Posterior cingulate gyrus (tissue), 11 donors: ENCODE measurements around the gene SETX.
"Not testable (repeated sequence)": the region's sequence is repeated elsewhere in the genome, so short reads cannot be mapped to it uniquely, and the experiment has no call there.

Experiments
- DNase-seq, 10 donors: peaks; one replicate each; pipeline versions ENCODE4 v3.0.0 to v3.0.0-alpha.2; 2020 to 2021; ENCODE audit warnings: mixed read lengths in 3 of 10
- intact Hi-C: fragments of 100-400 bp; cut with DNase I; formaldehyde crosslinking; loops from one replicate; pipeline ENCODE4 v1.15.1; 2023

SETX gene

GRCh38 chr9:132288361-132288760 lies 66.4 kb downstream of the SETX start:
- intact Hi-C loops: no loop called here

GRCh38 chr9:132287256-132287760 lies 67.5 kb downstream of the SETX start:
- no peak for DNase-seq
- intact Hi-C loops: no loop called here

More at GRCh38 chr9:132288361-132288760, 66.4 kb downstream of the SETX start:
- no peak for DNase-seq

GRCh38 chr9:132283863-132284262 lies 70.9 kb downstream of the SETX start:
- DNase-seq: no peak
- intact Hi-C loops: no loop called here

DNA sequence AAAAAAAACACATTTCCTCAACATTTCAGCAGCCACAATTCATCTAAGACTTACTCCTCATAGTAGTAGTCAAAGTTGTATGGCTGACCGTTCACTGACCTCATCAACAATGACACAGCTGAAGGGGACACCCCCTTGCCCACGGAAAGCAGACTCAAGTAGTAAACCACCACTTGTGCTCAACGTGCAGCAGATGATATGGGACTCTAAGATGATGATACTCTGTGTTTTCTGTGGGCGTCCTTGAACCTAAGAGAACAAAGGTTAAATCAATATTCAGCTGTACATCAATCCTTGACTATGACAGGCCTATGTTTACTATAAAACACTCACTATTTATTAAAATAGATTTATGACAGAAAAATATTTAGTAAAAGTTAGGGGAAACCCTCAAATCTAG lies 71.6 kb downstream of the SETX start:
- intact Hi-C loops: no loop called here
- no peak for DNase-seq

GRCh38 chr9:132274861-132275260 lies 79.9 kb downstream of the SETX start:
- intact Hi-C loops: no loop called here
- DNase-seq: no peak

GRCh38 chr9:132269704-132270516 lies 84.9 kb downstream of the SETX start:
- intact Hi-C loops: not testable (repeated sequence)

DNA sequence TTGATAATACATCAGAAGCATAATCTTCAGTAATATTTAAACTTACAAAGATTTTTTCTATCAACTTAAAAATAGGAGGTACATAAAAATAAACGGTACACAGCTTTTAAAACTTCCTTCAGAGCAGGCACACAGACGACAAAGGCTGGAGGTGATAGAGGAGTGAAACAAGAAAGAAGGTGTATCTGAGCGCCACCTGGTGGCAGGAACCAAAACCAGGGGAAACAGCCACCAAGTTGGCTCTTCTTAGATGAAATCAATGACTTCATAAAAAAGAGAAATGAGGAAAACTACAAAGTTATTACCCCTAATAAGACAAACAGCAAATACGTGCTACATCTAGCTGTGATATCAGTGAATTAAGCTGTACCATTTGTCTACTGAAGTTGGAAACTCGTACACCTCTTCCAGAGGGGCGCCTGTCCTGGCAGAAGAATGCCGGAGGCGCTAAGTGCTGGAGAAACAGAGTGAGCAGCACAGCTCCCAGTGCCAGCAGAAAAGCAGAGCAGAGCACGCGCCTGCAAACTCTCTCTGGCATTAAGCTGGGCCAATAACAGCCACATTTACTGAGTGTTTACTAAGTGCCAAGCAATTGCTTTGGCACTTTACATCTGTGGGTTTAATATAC lies 85.9 kb downstream of the SETX start:
- DNase-seq: peak; percentile 54 to 95 (median 74)
- intact Hi-C loops: loop anchor here (1.0 kb wide), 1 partner anchor 507 kb away; no protein-coding TSS in a partner anchor

More at GRCh38 chr9:132269704-132270516, 84.9 kb downstream of the SETX start:
- DNase-seq: not testable (repeated sequence)

DNA sequence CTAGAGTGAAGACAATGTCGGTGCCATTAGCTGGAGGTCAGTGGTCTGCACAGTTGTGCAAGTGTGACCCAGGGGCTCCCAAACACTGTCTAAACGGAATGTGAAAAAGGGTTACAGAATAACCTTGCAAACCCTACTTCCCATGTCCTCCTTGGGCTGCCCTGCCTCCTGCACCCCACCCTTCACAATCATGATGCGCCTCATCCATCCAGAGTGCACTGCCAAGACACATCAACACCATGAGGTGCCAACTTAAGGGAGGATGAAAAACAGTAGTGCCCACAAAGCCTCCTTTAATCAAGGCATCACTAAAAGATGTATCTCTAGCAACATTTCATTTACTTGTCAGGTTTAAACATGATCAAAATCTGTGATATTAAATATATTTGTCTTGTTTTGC lies 87.1 kb downstream of the SETX start:
- intact Hi-C loops: loop anchor here (1.0 kb wide), 1 partner anchor 505 kb away; no protein-coding TSS in a partner anchor
- no peak for DNase-seq

DNA sequence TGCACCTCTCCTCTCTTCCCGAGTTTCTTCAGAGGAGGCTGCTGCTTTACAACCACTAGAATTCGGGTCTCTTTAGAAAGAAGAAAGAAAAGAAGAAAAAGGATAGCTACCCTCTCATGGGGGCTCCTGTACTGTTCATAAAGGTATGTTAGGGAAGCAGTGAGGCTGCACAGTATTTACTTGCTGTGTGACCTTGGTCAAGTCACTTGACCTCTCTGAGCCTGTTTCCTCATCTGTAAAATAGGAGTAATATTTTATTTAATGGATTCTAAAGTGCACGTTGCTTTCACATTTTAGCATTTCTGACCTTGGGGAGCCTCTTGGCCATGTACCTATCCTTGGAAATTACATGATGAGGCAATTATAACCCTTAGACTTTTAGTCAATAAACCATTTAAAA lies 88.8 kb downstream of the SETX start:
- DNase-seq: no peak
- intact Hi-C loops: no loop called here

DNA sequence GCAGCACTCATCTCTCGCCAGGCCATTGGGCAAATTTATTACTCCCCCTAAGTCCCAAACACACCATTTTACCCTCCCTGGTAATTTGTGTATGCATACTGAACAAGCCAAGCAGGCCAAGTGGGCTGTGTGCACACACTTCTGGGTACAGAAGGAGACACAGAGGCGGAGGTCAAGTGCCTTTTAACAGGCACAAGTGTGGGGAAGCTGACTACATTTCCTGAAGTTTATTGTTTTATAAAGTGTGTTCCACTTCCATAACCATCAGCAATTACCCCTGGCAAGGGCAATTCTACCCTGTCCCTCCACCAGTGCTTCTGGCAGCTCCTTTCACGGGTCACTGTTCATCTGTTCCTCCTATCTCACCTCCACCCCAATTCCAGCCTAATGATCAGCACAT lies 93.9 kb downstream of the SETX start:
- DNase-seq: no peak
- intact Hi-C loops: no loop called here

DNA sequence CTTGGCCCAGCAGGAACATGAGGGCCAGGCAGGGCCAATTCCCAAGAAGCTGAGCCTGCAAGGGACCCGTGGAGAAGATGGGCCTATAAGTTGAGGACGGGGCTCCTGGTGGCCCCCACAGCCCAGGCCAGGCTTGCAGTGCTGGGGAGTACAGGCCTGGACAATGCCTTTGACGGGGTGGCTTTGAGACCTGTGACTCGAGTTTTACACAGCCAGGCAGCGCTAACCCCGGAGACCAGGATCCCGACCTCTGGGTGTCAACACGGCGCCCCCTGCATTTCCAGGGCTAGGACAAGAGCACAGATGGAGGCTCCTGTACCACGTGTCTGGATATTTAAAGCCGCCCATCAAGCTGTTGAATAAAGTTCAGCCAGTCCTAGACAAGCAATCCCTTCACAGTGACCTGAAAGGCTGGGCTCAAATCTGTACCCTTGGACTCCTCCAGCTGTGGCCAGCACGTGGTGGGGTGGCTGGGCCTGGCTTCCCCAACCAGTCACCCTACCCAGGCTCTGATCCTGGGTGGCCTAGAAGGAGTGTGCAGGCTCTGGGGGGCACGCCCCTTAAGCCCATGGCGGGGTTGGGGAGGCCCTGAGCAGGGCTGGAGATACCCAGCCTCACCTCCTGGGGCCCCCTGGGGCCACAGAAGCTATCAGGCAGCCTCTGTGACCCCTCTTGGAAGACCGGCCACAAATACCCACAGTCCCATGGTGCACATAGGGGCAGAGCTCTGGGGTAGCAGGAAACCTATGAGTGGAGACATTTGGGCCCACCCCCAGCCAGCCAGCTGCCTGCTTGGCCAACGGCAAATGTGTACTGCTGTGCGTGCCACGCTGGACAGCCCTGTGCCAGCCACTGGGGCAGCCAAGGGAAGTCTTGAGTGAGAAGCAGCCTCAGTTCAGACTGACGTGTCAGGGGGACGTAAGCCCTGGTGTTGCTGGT lies 104.2 kb downstream of the SETX start:
- intact Hi-C loops: no loop called here

GRCh38 chr9:132249690-132250089 lies 105.1 kb downstream of the SETX start:
- peak in 2 of 10 donors; percentile 36 to 65 for DNase-seq
- intact Hi-C loops: no loop called here

More for the DNA sequence above, 104.2 kb downstream of the SETX start:
- DNase-seq: peak in 2 of 10 donors; percentile 55 to 76

DNA sequence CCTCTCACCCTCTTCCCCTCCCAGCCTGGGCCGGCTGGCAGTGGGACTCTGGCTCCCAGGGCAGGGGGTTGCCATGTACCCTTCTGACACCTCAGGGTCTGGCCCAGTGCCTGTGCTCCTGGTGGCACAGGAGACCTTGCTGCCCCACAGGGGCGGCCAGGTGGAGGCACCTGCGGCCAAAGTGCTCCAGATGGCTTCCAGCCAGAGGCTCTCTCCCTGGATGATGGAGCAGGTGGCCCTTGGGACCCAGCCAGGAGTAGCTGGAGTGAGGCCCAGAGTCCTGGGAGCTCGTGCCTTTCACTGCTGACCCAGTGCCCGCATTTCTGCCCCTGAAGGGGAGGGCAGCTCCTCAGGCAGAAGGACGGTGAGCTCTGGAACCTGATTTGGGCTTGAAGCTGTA lies 105.7 kb downstream of the SETX start:
- DNase-seq: peak in 2 of 10 donors; percentile 70 to 80
- intact Hi-C loops: no loop called here

DNA sequence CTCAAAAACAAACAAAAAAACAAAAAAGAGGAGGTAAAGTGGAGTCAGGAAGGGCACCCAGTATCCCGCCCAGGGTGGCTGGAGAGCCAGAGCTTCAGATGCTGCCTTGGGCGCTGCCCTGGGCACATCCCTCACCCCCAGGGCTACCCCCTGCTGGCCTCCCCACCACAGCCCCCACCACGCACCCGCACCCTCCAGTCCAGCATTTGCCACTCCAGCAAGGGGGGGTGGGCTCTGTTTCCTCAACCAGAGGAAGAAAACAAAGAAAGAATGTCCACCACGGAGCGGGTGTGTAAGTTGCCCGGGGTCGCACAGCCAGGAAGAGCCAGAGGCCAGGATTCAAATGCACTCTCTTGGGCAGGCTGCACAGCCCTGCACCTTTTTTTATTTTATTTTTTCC lies 106.8 kb downstream of the SETX start:
- peak in 2 of 10 donors; percentile 44 to 49 for DNase-seq
- intact Hi-C loops: no loop called here

DNA sequence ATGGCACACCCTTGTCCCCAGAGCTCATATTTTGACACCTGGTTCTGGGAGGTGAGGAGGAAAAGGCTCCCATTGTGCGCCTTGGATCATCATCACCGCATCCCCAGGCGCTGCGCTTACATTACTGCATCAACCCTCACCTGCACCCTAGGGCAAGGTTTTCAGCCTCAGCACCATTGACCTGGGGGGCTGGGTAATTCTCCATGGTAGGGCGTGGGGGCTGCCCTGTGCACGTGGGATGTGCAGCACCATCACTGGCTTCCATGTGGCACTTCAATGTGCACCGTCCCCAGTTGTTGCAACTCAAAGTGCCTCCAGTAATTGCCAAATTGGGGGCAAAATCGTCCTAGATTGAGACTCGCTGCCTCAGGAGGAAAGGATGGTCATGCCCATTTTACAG lies 109.3 kb downstream of the SETX start:
- intact Hi-C loops: no loop called here
- DNase-seq: peak in 2 of 10 donors; percentile 52 to 67

GRCh38 chr9:132244582-132245455 lies 110.0 kb downstream of the SETX start:
- peak in 3 of 10 donors; percentile 50 to 81 (median 75) for DNase-seq
- intact Hi-C loops: no loop called here

GRCh38 chr9:132243156-132244074 lies 111.4 kb downstream of the SETX start:
- intact Hi-C loops: no loop called here
- DNase-seq: peak in 2 of 10 donors; percentile 69 to 79

DNA sequence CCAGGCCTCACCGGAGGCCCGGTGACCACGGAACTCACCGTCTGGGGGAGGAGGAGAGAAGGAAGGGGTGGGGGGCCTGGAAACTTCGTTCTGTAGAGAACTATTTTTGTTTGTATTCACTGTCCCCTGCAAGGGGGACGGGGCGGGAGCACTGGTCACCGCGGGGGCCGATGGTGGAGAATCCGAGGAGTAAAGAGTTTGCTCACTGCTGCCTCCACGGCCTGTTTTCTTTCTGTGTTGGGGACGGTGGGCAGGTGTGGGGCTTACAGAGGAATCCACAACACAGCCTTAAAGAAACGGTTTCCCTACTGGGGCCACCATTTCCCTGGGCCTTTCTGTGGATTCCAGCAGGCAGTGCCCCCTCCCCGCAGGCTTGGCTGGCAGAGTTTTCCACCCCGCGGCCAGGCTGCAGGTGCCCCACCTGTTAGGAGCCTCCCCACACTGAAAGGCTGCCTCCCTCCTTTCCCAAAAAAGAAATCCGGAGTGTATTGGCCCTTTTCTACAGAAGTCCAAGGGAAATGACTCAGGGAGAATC lies 112.1 kb downstream of the SETX start:
- peak in 3 of 10 donors; percentile 33 to 84 (median 80) for DNase-seq
- intact Hi-C loops: no loop called here
